ENCODE measurements around the gene MAPKAP1. TPM values are rescaled to one million over a fixed set of nuclear protein-coding genes. Genes with fewer than 3 reads are reported as not detected.
A peak's percentile ranks its signal among the peaks of the same experiment; 100 is the strongest.

The MAPKAP1 gene
- total RNA-seq, 4 donors from 2014 or later: 76.5 to 141 (median 87.5) TPM

- H3K36me3 ChIP-seq: peaks cover 0 to 9% of the 10 kb centered on the region in 2 donors
- peaks cover 0 to 11% (median 3%) of the 10 kb centered on the region in 3 donors for H3K4me1 ChIP-seq
- H3K9me3 ChIP-seq: no peaks in the 10 kb centered on the region
- H3K27ac ChIP-seq: no peak overlapping the region
- H3K27me3 ChIP-seq: no peaks in the 10 kb centered on the region
- no peak overlapping the region for H3K4me3 ChIP-seq
- TF ChIP-seq, protein P1, sequence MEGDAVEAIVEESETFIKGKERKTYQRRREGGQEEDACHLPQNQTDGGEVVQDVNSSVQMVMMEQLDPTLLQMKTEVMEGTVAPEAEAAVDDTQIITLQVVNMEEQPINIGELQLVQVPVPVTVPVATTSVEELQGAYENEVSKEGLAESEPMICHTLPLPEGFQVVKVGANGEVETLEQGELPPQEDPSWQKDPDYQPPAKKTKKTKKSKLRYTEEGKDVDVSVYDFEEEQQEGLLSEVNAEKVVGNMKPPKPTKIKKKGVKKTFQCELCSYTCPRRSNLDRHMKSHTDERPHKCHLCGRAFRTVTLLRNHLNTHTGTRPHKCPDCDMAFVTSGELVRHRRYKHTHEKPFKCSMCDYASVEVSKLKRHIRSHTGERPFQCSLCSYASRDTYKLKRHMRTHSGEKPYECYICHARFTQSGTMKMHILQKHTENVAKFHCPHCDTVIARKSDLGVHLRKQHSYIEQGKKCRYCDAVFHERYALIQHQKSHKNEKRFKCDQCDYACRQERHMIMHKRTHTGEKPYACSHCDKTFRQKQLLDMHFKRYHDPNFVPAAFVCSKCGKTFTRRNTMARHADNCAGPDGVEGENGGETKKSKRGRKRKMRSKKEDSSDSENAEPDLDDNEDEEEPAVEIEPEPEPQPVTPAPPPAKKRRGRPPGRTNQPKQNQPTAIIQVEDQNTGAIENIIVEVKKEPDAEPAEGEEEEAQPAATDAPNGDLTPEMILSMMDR (IDR thresholded peaks at IDR 0.05): no peak
- TF ChIP-seq POLR2AphosphoS5 (IDR thresholded peaks at IDR 0.05) (no peak), EP300 (IDR thresholded peaks at IDR 0.05) (no peak), POLR2A (IDR thresholded peaks at IDR 0.05) (no peak)
- 62 to 93% methylated on average over 2 of the region's 2 CpGs for WGBS, 2 donors (ENCODE audit: low coverage in 1 of 2)
- no peak for ATAC-seq
These were observed 147.1 kb downstream of the MAPKAP1 start for GRCh38 chr9:125559894-125560293.

DNA sequence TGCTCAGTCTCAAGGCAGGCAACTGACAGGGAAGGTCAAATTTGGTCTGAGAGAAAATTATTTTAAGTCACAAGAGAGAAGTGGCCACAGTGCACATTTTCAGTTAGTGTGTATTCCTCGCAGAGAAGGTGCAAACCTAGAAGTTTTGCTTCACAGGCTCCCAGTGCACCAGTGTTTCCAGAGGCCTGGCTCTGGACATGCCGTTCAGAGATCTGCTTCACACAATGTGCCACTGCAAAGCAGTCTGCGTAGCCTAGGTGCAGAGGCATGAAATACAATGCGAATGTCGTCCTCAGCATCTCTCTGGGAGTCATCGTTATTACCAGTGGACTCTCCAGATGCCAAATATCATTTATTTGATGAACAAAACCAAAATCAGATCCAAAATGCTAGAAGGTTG lies 147.8 kb downstream of the MAPKAP1 start:
- Histone ChIP-seq H3K4me1 (peaks cover 0 to 15% (median 3%) of the 10 kb centered on the region in 3 donors), H3K27me3 (no peaks in the 10 kb centered on the region), H3K27ac (no peak overlapping the region), H3K36me3 (peaks cover 0 to 9% of the 10 kb centered on the region in 2 donors), H3K4me3 (no peak overlapping the region), H3K9me3 (no peaks in the 10 kb centered on the region)
- TF ChIP-seq POLR2AphosphoS5 (IDR thresholded peaks at IDR 0.05): no peak
- TF ChIP-seq POLR2A (IDR thresholded peaks at IDR 0.05): no peak
- no peak for TF ChIP-seq EP300 (IDR thresholded peaks at IDR 0.05)
- TF ChIP-seq, protein P1 (IDR thresholded peaks at IDR 0.05): no peak
- no peak for ATAC-seq
- WGBS, 2 donors (ENCODE audit: low coverage in 1 of 2): 38 to 95% methylated on average over 1 to 3 of the region's 6 CpGs

DNA sequence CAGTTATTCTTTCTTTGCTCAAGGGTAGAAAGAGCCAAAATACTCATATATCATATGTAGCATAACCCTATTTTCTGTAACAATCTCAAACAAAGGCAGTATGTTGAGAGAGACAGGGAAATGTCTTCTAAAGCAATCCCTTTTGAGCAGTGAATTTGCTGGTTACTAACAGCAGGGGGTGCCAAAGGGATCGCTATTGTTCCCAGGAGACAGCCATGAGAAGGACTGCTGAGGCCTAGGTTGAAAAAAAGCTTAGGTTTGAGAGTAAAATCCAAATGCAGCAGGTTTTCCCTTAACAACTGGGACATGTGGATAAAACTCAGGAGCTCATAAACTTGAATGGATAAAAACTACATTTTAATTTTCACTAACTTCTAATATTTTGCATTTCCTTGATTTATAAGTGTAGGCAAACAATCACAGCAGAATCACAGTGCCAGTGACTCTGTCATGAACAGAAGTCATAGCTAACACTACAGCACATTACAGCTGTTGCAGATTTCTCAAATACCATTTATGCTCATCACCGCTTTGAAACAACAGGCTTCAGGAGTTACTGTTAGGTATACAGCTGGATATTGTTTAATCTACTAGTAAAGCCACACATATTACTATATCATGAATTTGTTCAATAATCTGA lies 148.4 kb downstream of the MAPKAP1 start:
- TF ChIP-seq, protein P1 (IDR thresholded peaks at IDR 0.05): peak; percentile 64 to 84 (median 74)
- no peak for TF ChIP-seq POLR2AphosphoS5 (IDR thresholded peaks at IDR 0.05)
- Histone ChIP-seq H3K9me3 (no peaks in the 10 kb centered on the region), H3K27me3 (no peaks in the 10 kb centered on the region), H3K4me3 (no peak overlapping the region), H3K4me1 (peaks cover 0 to 15% (median 3%) of the 10 kb centered on the region in 3 donors), H3K27ac (no peak overlapping the region), H3K36me3 (peaks cover 0 to 9% of the 10 kb centered on the region in 2 donors)
- peak; percentile 65 for ATAC-seq
- WGBS, 2 donors (ENCODE audit: low coverage in 1 of 2): 36 to 91% methylated on average over 1 to 2 of the region's 2 CpGs

DNA sequence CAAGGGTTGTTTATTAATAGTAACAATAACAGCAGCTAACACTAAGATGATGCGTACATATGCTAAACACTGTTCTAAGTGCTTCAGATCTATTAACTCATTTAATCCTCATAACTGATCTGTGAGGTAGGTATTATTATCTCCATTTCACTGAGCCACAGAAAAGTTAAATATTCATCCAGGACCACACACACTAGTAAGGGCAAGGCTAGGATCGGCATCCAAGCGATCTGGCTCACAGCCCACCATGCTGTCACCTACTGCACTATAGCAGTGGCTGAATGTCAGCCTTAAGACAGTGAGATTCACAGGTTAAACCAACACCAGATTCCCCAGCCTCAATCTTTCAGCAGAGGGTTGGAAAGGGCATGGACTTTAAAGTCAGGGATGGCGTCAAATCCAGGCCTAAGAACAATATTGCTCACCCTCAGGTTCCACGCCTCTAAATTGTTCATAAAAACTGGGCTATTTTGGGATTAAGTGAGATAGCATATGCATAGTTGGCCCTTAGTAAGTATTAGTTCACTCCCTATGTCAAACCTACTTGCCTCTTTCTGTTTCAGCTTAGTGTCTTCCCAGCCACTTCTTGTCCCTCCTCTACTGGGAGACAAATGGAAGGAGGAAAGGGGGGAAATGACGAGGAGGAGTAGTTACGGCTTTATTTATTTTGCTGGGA lies 150.8 kb downstream of the MAPKAP1 start:
- ATAC-seq: no peak
- TF ChIP-seq, protein P1 (IDR thresholded peaks at IDR 0.05): no peak
- TF ChIP-seq EP300 (IDR thresholded peaks at IDR 0.05) (no peak), POLR2AphosphoS5 (IDR thresholded peaks at IDR 0.05) (no peak), POLR2A (IDR thresholded peaks at IDR 0.05) (no peak)

DNA sequence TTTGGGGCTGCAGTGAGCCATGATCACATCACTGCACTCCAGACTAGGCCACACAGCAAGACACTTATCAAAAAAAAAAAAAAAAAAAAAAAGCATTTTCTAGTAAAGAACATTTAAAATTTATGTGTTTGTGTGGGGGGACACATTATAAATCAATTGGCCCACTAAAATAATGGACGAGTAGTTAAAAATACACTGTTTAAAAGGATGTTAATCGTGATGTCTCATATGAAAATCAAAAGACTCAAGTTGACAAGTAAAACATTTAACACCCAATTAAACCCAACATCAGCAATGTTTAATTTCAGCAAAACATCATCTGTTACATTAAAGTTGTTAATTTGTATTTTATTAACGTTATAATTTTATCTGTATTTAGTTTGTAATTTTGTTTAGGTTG lies 152.3 kb downstream of the MAPKAP1 start:
- H3K9me3 ChIP-seq: no peaks in the 10 kb centered on the region
- H3K27ac ChIP-seq: no peak overlapping the region
- no peak overlapping the region for H3K4me3 ChIP-seq
- peaks cover 7 to 41% (median 17%) of the 10 kb centered on the region in 3 donors for H3K4me1 ChIP-seq
- peaks cover 0 to 8% of the 10 kb centered on the region in 2 donors for H3K36me3 ChIP-seq
- 37 to 52% methylated on average over 3 of the region's 3 CpGs for WGBS, 2 donors (ENCODE audit: low coverage in 1 of 2)
- no peaks in the 10 kb centered on the region for H3K27me3 ChIP-seq
- no peak for ATAC-seq
- TF ChIP-seq, protein P1 (IDR thresholded peaks at IDR 0.05): no peak

More for the DNA sequence above, 150.8 kb downstream of the MAPKAP1 start:
- 75 to 77% methylated on average over 5 of the region's 7 CpGs for WGBS, 2 donors (ENCODE audit: low coverage in 1 of 2)
- H3K27me3 ChIP-seq: no peaks in the 10 kb centered on the region
- no peak overlapping the region for H3K27ac ChIP-seq
- H3K9me3 ChIP-seq: no peaks in the 10 kb centered on the region
- H3K4me1 ChIP-seq: peaks cover 0 to 26% (median 11%) of the 10 kb centered on the region in 3 donors
- peaks cover 0 to 9% of the 10 kb centered on the region in 2 donors for H3K36me3 ChIP-seq
- no peak overlapping the region for H3K4me3 ChIP-seq

Measured in gastroesophageal sphincter (tissue), 4 donors.